B cell (primary cell): ENCODE measurements around the gene MKRN3. TPM values are rescaled to one million over a fixed set of nuclear protein-coding genes. Genes with fewer than 3 reads are reported as not detected.

ENCODE experiments used
- ATAC-seq: fragments of 200-7000 bp; cut with Tn5 transposase; one replicate; pipeline ENCODE4 v1.10.0; 2021; ENCODE audit warnings: low read depth, mild to moderate bottlenecking, moderate number of reproducible peaks, moderate library complexity
- CTCF ChIA-PET: fragments of 350-600 bp; sonication (Branson Sonifier 250); formaldehyde crosslinking; loops from one replicate; lab custom pipeline; 2021; ENCODE audit warnings: antibody characterized with exemption, inconsistent platforms; lab: Charles Lee
- POLR2A ChIA-PET: fragments of 350-600 bp; sonication (Branson Sonifier 250); formaldehyde crosslinking; loops from one replicate; lab custom pipeline; 2021; ENCODE audit warnings: antibody characterized with exemption; lab: Charles Lee
- DNase-seq: peaks from one replicate; pipeline ENCODE4 v3.0.0; 2013
- H2AFZ ChIP-seq: 2 replicates; pipeline ENCODE4 v1.6.1; 2012; ENCODE audit warnings: mild to moderate bottlenecking, low read depth, low read length; ENCODE audit not compliant: insufficient read depth, poor library complexity, severe bottlenecking
- H3K27ac ChIP-seq, 2 donors: 1 replicate in 1 of 2; 2 replicates in 1 of 2; pipeline ENCODE4 v1.5.1; 2012 to 2013; ENCODE audit warnings: low read length in 2 of 2, mild to moderate bottlenecking in 2 of 2, moderate library complexity in 1 of 2
- H3K27me3 ChIP-seq, 4 experiments: fragments of 200-600 bp in 1 of 4; sonication (generic) in 1 of 4; replicated peaks in 1 of 4; 1 replicate in 2 of 4; 2 replicates in 2 of 4; pipeline versions ENCODE4 v1.6.1 to v1.7.0; 2013 to 2016; ENCODE audit warnings: low read length in 3 of 4, mild to moderate bottlenecking in 2 of 4, mixed read lengths in 1 of 4, moderate library complexity in 1 of 4; ENCODE audit not compliant: insufficient read depth in 4 of 4, control insufficient read depth in 3 of 4; ENCODE audit errors: control extremely low read depth in 1 of 4
- H3K36me3 ChIP-seq, 2 experiments: replicated peaks in 1 of 2; 1 replicate in 1 of 2; 2 replicates in 1 of 2; pipeline versions ENCODE4 v1.6.1 to v1.7.1; 2013; ENCODE audit warnings: low read length in 1 of 2; ENCODE audit not compliant: insufficient read depth in 2 of 2, control insufficient read depth in 1 of 2; ENCODE audit errors: control extremely low read depth in 1 of 2, extremely low read depth in 1 of 2
- H3K4me1 ChIP-seq, 2 donors: fragments of 200-600 bp in 1 of 2; sonication (generic) in 1 of 2; 1 replicate in 1 of 2; 2 replicates in 1 of 2; pipeline versions ENCODE4 v1.5.1 to v1.6.1; 2013 to 2017; ENCODE audit warnings: low read length in 2 of 2; ENCODE audit not compliant: control insufficient read depth in 2 of 2, insufficient read depth in 2 of 2
- H3K4me2 ChIP-seq: replicated peaks from 2 replicates; pipeline ENCODE3; 2012; ENCODE audit warnings: mild to moderate bottlenecking, low read depth, low read length; ENCODE audit not compliant: poor library complexity, severe bottlenecking
- H3K4me3 ChIP-seq, 5 experiments: fragments of 200-600 bp in 1 of 5; sonication (generic) in 1 of 5; 1 replicate in 3 of 5; 2 replicates in 2 of 5; pipeline versions ENCODE4 v1.5.1 to v1.7.0; 2011 to 2016; ENCODE audit warnings: low read length in 4 of 5, mild to moderate bottlenecking in 4 of 5, low read depth in 2 of 5, control low read depth in 1 of 5, moderate library complexity in 1 of 5; ENCODE audit not compliant: insufficient read depth in 1 of 5; ENCODE audit errors: control extremely low read depth in 1 of 5, extremely low read depth in 1 of 5
- H3K79me2 ChIP-seq: fragments of 200-600 bp; sonication (generic); one replicate; pipeline ENCODE4 v1.6.0; 2016; ENCODE audit warnings: low read length; ENCODE audit not compliant: control insufficient read depth, insufficient read depth
- H3K9ac ChIP-seq: fragments of 200-600 bp; sonication (generic); 2 replicates; pipeline ENCODE4 v1.6.1; 2017; ENCODE audit warnings: mild to moderate bottlenecking, low read length, moderate library complexity
- H3K9me3 ChIP-seq, 3 donors: one replicate each; pipeline versions ENCODE4 v1.6.1 to v1.7.1; 2013; ENCODE audit warnings: low read length in 2 of 3; ENCODE audit not compliant: control insufficient read depth in 2 of 3, insufficient read depth in 1 of 3; ENCODE audit errors: control extremely low read depth in 1 of 3
- H4K20me1 ChIP-seq: 2 replicates; pipeline ENCODE4 v1.6.0; 2012; ENCODE audit warnings: mild to moderate bottlenecking, low read length; ENCODE audit not compliant: insufficient read depth, control insufficient read depth, poor library complexity, severe bottlenecking
- H3K27ac Mint-ChIP-seq: one replicate; pipeline ENCODE4 v1.8.0; 2021; ENCODE audit warnings: mixed read lengths
- H3K27me3 Mint-ChIP-seq: one replicate; pipeline ENCODE4 v1.8.0; 2021; ENCODE audit warnings: mixed read lengths
- H3K4me1 Mint-ChIP-seq: one replicate; pipeline ENCODE4 v1.8.0; 2021; ENCODE audit warnings: mixed read lengths
- H3K4me3 Mint-ChIP-seq: one replicate; pipeline ENCODE4 v1.8.0; 2021; ENCODE audit warnings: mixed read lengths
- H3K9me3 Mint-ChIP-seq: one replicate; pipeline ENCODE4 v1.8.0; 2022; ENCODE audit warnings: mixed read lengths; ENCODE audit not compliant: insufficient read depth
- CTCF ChIP-seq: fragments of 200-600 bp; IDR thresholded peaks from one replicate; pipeline ENCODE4 v1.8.0; 2022; ENCODE audit warnings: antibody characterized with exemption, mild to moderate bottlenecking
- EZH2 ChIP-seq: IDR thresholded peaks from 2 replicates; pipeline ENCODE4 v1.6.1; 2012; ENCODE audit warnings: borderline replicate concordance, low read depth, mild to moderate bottlenecking, moderate library complexity, low read length; ENCODE audit not compliant: insufficient read depth, poor library complexity, severe bottlenecking
- WGBS: methylation state at CpG from one replicate; pipeline ENCODE4 v1.1.5; 2013; ENCODE audit warnings: missing lambda C conversion rate; ENCODE audit not compliant: insufficient coverage; 5-methylcytosine and 5-hydroxymethylcytosine counted together
- intact Hi-C: fragments of 100-400 bp; cut with micrococcal nuclease; formaldehyde crosslinking; loops from one replicate; pipeline ENCODE4 v1.10.0; 2022
- polyA plus RNA-seq: library from polyadenylated mRNA; depleted of rRNA; stranded (reverse); fragments of >200 nt; gene quantifications from 2 replicates; pipeline ENCODE4 v1.2.3, GENCODE V29; 2012
- total RNA-seq, 2 donors: library from RNA; stranded (reverse); fragments of 120-200 nt in 1 of 2; gene quantifications; 1 replicate in 1 of 2; 2 replicates in 1 of 2; pipeline versions ENCODE4 v1.2.3 to v1.2.4, GENCODE V29; 2013 to 2022

MKRN3 gene
- total and polyA plus RNA-seq, 2 donors (not counting 1 experiment from before 2014, with no cell fraction given): 0.61 to 0.76 TPM

GRCh38 chr15:23599053-23599452 is 33.6 kb downstream of the MKRN3 start:
- Histone ChIP-seq H3K4me3 (no peak overlapping the region), H3K27me3 (no peaks in the 10 kb centered on the region), H3K4me2 (no peak overlapping the region), H4K20me1 (no peaks in the 10 kb centered on the region), H2AFZ (no peak overlapping the region), H3K79me2 (no peaks in the 10 kb centered on the region), H3K36me3 (no peaks in the 10 kb centered on the region), H3K27ac (no peak overlapping the region), H3K4me1 (no peaks in the 10 kb centered on the region), H3K9ac (no peak overlapping the region), H3K9me3 (no peaks in the 10 kb centered on the region)
- no peaks in the 10 kb centered on the region for H3K27me3 Mint-ChIP-seq
- H3K9me3 Mint-ChIP-seq: no peaks in the 10 kb centered on the region
- ChIA-PET CTCF (no interaction called here), POLR2A (no interaction called here)
- TF ChIP-seq CTCF (no peak), EZH2 (no peak)
- no peaks in the 10 kb centered on the region for H3K4me1 Mint-ChIP-seq
- no peak overlapping the region for H3K27ac Mint-ChIP-seq
- H3K4me3 Mint-ChIP-seq: no peak overlapping the region
- WGBS: 94% methylated on average over 1 of the region's 1 CpG
- intact Hi-C loops: no loop called here
- ATAC-seq (no peak), DNase-seq (no peak)

- intact Hi-C loops: no loop called here
- TF ChIP-seq CTCF (no peak), EZH2 (no peak)
- no peak overlapping the region for H3K27ac ChIP-seq
- POLR2A ChIA-PET: no interaction called here
- Mint-ChIP-seq H3K27ac (no peak overlapping the region), H3K4me1 (no peaks in the 10 kb centered on the region), H3K27me3 (no peaks in the 10 kb centered on the region), H3K9me3 (no peaks in the 10 kb centered on the region), H3K4me3 (no peak overlapping the region)
- H3K4me3 ChIP-seq: no peak overlapping the region
- H3K79me2 ChIP-seq: no peaks in the 10 kb centered on the region
- CTCF ChIA-PET: no interaction called here
- no peaks in the 10 kb centered on the region for H3K36me3 ChIP-seq
- DNase-seq (no peak), ATAC-seq (no peak)
- 98% methylated on average over 4 of the region's 6 CpGs for WGBS
- no peaks in the 10 kb centered on the region for H3K27me3 ChIP-seq
- no peak overlapping the region for H3K4me2 ChIP-seq
- no peak overlapping the region for H3K9ac ChIP-seq
- no peaks in the 10 kb centered on the region for H4K20me1 ChIP-seq
- no peaks in the 10 kb centered on the region for H3K4me1 ChIP-seq
- no peak overlapping the region for H2AFZ ChIP-seq
- peaks cover 0 to 4% (median 0%) of the 10 kb centered on the region in 3 donors for H3K9me3 ChIP-seq
Observed at GRCh38 chr15:23602124-23602523, 36.6 kb downstream of the MKRN3 start.
